ENCODE measurements around the gene MRPL40. TPM values are rescaled to one million over a fixed set of nuclear protein-coding genes. Genes with fewer than 3 reads are reported as not detected.

Gene MRPL40
- total and polyA plus RNA-seq, 10 of the 15 experiments (the other 5 are each of a cell fraction or from before 2014, with no cell fraction given): 41.2 to 207 (median 69.1) TPM

DNA sequence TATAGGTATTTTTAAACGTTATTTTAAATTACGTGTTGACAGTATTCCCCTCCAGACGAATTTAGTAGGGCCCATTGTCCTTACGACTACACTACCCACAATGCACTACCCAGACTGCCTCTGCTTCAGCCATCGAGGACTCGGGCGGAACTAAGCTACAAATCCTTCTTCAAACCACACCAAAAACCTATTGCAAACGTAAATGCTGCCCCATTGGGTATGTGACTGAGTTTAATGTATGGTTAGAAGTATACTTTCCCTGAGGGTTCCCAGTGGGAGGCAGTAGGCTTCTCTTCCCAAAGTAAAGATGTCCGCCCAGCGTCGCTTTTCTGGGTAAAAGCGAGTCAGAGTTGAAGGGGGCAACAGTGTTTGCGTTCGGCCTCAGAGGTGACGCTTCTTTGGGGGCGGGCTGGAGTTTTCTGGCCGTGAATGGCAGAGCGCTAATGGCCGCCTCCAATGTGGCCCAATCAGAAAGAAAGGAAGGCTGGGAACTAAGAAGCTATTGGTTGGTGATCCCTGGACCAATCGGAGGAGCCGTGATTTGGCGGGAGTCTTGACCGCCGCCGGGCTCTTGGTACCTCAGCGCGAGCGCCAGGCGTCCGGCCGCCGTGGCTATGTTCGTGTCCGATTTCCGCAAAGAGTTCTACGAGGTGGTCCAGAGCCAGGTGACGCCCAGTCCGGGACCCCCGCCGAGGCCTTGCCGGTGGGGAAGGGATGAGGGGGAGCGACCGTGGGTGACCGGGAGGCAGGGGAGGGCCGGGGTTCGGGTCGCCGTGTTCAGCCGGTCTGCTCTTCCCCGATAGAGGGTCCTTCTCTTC lies 47.2 kb downstream of the MRPL40 start, which contains the start of gene CDC45 (continued):
- TF ChIP-seq FOS (IDR thresholded peaks at IDR 0.05; ENCODE audit: borderline replicate concordance, extremely low read depth, insufficient read length) (peak; percentile 66), SREBF1 (IDR thresholded peaks at IDR 0.05; ENCODE audit: low read length) (0 out of 2 replicates have a peak, but pooled peaks have one; percentile 6), NBN (IDR thresholded peaks at IDR 0.05) (no peak; the same call in none of the 2 replicates), CHD2 (IDR thresholded peaks at IDR 0.05; ENCODE audit: borderline replicate concordance, low read depth, low read length) (peak; percentile 86), IKZF1 (conservative IDR thresholded peaks at IDR 0.05) (peak; percentile 99), EZH2 (IDR thresholded peaks at IDR 0.05; ENCODE audit: borderline replicate concordance, control insufficient read depth, low read depth, low read length) (no peak), NR2F1 (conservative IDR thresholded peaks at IDR 0.05) (peak; percentile 75), POLR2A (IDR thresholded peaks at IDR 0.05; ENCODE audit: low read depth, low read length) (peak; percentile 80), ZNF207 (IDR thresholded peaks at IDR 0.05; ENCODE audit: borderline replicate concordance) (peak; percentile 99), HDGF (IDR thresholded peaks at IDR 0.05) (no peak)
- TF ChIP-seq, protein P1, sequence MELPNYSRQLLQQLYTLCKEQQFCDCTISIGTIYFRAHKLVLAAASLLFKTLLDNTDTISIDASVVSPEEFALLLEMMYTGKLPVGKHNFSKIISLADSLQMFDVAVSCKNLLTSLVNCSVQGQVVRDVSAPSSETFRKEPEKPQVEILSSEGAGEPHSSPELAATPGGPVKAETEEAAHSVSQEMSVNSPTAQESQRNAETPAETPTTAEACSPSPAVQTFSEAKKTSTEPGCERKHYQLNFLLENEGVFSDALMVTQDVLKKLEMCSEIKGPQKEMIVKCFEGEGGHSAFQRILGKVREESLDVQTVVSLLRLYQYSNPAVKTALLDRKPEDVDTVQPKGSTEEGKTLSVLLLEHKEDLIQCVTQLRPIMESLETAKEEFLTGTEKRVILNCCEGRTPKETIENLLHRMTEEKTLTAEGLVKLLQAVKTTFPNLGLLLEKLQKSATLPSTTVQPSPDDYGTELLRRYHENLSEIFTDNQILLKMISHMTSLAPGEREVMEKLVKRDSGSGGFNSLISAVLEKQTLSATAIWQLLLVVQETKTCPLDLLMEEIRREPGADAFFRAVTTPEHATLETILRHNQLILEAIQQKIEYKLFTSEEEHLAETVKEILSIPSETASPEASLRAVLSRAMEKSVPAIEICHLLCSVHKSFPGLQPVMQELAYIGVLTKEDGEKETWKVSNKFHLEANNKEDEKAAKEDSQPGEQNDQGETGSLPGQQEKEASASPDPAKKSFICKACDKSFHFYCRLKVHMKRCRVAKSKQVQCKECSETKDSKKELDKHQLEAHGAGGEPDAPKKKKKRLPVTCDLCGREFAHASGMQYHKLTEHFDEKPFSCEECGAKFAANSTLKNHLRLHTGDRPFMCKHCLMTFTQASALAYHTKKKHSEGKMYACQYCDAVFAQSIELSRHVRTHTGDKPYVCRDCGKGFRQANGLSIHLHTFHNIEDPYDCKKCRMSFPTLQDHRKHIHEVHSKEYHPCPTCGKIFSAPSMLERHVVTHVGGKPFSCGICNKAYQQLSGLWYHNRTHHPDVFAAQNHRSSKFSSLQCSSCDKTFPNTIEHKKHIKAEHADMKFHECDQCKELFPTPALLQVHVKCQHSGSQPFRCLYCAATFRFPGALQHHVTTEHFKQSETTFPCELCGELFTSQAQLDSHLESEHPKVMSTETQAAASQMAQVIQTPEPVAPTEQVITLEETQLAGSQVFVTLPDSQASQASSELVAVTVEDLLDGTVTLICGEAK (IDR thresholded peaks at IDR 0.05; ENCODE audit: borderline replicate concordance): peak; percentile 82; the same call in 1 of the 2 replicates
- TF ChIP-seq, protein P2, sequence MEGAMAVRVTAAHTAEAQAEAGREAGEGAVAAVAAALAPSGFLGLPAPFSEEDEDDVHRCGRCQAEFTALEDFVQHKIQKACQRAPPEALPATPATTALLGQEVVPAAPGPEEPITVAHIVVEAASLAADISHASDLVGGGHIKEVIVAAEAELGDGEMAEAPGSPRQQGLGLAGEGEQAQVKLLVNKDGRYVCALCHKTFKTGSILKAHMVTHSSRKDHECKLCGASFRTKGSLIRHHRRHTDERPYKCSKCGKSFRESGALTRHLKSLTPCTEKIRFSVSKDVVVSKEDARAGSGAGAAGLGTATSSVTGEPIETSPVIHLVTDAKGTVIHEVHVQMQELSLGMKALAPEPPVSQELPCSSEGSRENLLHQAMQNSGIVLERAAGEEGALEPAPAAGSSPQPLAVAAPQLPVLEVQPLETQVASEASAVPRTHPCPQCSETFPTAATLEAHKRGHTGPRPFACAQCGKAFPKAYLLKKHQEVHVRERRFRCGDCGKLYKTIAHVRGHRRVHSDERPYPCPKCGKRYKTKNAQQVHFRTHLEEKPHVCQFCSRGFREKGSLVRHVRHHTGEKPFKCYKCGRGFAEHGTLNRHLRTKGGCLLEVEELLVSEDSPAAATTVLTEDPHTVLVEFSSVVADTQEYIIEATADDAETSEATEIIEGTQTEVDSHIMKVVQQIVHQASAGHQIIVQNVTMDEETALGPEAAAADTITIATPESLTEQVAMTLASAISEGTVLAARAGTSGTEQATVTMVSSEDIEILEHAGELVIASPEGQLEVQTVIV (IDR thresholded peaks at IDR 0.05; ENCODE audit: borderline replicate concordance, partially characterized antibody): peak; percentile 96
- TF ChIP-seq, protein P3, sequence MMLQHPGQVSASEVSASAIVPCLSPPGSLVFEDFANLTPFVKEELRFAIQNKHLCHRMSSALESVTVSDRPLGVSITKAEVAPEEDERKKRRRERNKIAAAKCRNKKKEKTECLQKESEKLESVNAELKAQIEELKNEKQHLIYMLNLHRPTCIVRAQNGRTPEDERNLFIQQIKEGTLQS (IDR thresholded peaks at IDR 0.05; ENCODE audit: borderline replicate concordance, extremely low read depth, low read depth, low read length): no peak
- TF ChIP-seq, protein P4, sequence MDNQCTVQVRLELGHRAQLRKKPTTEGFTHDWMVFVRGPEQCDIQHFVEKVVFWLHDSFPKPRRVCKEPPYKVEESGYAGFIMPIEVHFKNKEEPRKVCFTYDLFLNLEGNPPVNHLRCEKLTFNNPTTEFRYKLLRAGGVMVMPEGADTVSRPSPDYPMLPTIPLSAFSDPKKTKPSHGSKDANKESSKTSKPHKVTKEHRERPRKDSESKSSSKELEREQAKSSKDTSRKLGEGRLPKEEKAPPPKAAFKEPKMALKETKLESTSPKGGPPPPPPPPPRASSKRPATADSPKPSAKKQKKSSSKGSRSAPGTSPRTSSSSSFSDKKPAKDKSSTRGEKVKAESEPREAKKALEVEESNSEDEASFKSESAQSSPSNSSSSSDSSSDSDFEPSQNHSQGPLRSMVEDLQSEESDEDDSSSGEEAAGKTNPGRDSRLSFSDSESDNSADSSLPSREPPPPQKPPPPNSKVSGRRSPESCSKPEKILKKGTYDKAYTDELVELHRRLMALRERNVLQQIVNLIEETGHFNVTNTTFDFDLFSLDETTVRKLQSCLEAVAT (IDR thresholded peaks at IDR 0.05): peak; percentile 78
- TF ChIP-seq, protein P5, sequence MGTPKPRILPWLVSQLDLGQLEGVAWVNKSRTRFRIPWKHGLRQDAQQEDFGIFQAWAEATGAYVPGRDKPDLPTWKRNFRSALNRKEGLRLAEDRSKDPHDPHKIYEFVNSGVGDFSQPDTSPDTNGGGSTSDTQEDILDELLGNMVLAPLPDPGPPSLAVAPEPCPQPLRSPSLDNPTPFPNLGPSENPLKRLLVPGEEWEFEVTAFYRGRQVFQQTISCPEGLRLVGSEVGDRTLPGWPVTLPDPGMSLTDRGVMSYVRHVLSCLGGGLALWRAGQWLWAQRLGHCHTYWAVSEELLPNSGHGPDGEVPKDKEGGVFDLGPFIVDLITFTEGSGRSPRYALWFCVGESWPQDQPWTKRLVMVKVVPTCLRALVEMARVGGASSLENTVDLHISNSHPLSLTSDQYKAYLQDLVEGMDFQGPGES (IDR thresholded peaks at IDR 0.05): peak; percentile 45; the same call in 1 of the 2 replicates
- TF ChIP-seq, protein P6, sequence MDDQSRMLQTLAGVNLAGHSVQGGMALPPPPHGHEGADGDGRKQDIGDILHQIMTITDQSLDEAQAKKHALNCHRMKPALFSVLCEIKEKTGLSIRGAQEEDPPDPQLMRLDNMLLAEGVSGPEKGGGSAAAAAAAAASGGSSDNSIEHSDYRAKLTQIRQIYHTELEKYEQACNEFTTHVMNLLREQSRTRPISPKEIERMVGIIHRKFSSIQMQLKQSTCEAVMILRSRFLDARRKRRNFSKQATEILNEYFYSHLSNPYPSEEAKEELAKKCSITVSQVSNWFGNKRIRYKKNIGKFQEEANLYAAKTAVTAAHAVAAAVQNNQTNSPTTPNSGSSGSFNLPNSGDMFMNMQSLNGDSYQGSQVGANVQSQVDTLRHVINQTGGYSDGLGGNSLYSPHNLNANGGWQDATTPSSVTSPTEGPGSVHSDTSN (IDR thresholded peaks at IDR 0.05; ENCODE audit: insufficient replicate concordance, low read depth, low read length): peak; percentile 49
